K562 treated with DMSO at 1 percent for 12 hours (cell line): ENCODE results near the gene ABHD1. TPM values are rescaled to one million over a fixed set of nuclear protein-coding genes. Genes with fewer than 3 reads are reported as not detected.

ENCODE experiments used
- total RNA-seq: library from RNA; unstranded; fragments of 300-600 nt; gene quantifications from 2 replicates; pipeline ENCODE4 v1.2.3, GENCODE V29; 2022; ENCODE audit not compliant: insufficient read depth

The ABHD1 gene
- total RNA-seq: not detected in 2 replicates

GRCh38 chr2:27123302-27124150 lies at the start of gene ABHD1:
ABHD1 (plus strand) TSS chr2:27123815; CDS start chr2:27123949, 134 bp downstream.

DNA sequence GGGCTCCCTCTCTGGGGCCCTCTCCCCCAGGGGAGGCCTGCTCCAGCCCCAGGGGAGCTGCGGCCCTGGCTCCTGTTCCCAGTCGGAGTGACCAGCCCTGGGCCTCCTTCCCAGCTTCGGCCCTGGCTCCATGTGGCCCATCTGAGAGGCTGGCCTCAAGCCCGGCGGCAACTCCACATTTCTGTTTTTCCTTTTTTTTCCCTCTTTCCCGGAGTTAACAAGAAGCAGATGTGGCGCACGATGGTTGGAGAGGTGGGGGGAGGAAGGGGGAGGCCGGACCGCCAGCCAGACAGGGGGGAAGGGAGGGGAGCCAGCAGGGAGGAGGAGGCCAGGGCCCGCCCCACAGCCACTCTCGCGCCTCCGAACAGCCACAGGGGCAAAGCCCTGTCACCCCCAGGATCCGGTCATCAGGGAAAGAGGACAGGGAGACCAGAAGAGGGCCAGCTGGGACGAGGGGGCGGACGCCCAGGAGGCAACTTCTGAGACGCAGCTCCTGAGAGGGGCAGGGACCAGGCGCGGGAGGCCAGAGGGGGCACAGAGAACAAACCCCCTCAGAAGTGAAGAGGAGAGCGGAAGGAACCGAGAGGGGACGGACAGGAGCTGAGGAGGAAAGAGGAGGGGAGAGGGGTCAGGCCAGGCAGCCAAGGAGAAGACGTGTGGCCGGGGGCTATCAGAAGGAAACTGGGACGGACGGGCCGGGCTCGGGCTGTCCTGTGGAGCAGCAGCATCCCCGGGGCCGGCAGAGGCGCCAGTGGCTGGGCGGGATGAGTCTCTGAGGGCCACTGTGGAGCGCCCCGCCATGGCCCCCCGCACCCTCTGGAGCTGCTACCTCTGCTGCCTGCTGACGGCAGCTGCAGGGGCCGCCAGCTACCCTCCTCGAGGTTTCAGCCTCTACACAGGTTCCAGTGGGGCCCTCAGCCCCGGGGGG lies 45.1 kb upstream of the ABHD1 start, which contains the start of gene EMILIN1:
EMILIN1 (plus strand) TSS at position 349 of the 928 bp plus-strand sequence; CDS start at position 800, 451 bp downstream.

GRCh38 chr2:27086724-27087593 lies 36.7 kb upstream of the ABHD1 start, which contains the start of gene KHK:
KHK (plus strand) TSS chr2:27086772; CDS start chr2:27087260, 488 bp downstream.

DNA sequence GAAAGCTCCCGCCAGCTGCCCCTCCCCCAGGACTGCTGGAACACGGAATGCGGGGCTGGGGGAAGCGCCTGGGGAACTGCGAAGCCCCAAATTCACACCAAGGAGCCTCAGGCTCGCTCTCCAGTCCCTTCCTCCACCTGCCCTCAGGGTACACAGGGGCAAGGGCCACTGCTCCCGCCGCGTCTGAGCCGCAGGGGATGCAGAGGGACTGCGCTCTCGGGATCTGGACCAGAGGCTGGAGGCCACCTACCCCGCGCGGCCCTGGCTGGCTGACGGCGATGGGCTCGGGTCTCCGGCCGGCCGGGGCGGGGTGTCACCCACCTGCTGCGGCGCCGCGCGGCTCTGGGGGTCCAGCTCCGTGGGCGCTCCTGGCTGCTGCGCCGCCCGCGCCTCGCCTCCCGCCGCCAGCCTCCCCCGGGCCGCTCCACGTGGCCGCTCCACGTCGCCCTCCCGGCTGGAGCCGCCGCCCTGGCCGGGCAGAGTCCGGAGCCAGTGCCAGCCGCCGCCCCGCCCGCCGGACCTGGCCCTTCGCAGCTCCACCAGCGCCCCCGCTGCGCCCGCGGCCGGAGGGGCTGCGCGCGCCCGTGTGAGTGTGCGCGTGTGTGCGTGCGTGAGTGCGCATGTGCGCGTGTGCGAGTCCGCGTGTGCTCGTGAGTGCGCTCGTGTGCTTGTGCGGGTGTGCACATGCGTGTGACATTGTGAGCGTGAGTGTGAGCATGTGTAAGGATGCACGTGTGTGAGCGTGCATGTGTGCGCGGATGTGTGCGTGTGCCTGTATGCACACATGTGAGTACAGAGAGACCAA lies 4.9 kb upstream of the ABHD1 start, which contains the start of gene CGREF1:
CGREF1 (minus strand) TSS at position 604 of the 805 bp plus-strand sequence. CDS start 14,762 bp downstream, outside the sequence.

DNA sequence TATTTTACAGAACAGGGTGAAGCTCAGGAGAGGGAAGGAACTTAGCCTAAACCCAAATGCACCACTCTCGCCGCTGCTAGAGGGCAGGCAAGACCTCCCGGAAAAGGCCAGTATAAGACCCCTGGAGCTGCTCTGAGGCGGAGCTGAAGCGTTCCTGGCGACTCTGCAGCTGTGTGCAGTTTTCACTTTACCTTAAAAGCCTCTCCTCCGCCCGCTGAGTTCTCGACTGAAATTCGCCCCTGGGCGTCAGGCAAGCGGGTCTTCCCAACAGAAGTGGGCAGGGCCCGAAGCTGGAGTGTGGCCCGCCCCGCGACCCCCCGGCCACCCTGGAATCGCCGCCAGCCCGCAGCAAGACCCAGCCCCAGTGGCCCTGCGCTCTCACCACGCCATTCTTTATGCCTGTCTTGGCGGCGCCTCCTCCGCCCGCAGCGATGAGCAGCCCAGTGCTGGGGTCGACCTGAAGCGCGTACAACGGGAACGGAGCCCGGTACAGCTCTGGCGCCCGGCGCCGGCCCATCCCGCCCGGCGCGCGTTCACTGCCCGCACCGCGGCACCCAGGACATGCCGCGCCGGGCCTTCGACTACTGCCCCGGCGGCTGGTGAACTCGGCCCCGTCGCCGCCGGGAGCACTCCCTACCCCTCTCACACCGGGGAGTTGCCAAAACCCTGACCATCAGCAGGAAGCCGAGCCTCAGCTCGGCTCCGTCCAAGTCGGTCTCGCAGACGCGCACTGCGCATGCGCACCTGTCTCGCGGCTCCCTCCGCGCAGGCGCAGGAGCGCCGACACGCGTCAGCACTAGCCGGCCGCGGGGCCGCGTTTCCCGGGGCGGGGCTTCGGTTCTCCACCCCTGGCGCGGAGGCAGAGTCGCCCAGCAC lies 10.5 kb downstream of the ABHD1 start, which contains the start of gene PREB:
PREB (minus strand) TSS at position 732 of the 876 bp plus-strand sequence; CDS start at position 517, 215 bp downstream.

DNA sequence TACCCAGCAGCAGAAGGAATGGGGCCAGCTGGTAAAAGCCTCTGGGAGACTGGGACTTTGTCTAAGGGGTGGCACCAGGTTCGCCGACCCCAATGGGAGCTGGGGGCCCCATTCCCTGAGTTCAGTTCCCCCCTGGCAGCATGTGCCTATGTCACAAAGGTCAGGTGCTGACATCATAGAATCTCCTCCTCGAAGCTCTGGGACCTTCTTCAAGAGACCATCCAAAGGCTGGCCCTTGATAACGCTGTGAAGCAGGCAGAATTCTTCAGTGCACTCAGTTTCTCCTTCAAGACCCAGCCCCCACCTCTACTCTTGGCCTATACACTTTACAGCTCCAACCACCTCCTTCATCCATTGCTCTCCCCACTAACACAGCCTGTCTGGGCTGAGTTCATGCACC lies 15.7 kb downstream of the ABHD1 start, which contains the start of gene PRR30:
PRR30 (minus strand) TSS at position 101 of the 400 bp plus-strand sequence. CDS start 1,081 bp downstream, outside the sequence.

GRCh38 chr2:27148801-27149439 lies 25.3 kb downstream of the ABHD1 start, which contains the start of gene TCF23:
TCF23 (plus strand) TSS chr2:27149004; CDS start chr2:27149134, 130 bp downstream.

Other genes starting within 250 kb of the ABHD1 start
- 40.8 and 70.3 TPM in 2 replicates for gene MAPRE3, start 153.2 kb upstream of the ABHD1 start, total RNA-seq
- 64.5 and 121 TPM in 2 replicates for gene TMEM214, start 90.8 kb upstream of the ABHD1 start, total RNA-seq
- 24.2 and 44.5 TPM in 2 replicates for gene AGBL5, start 72.1 kb upstream of the ABHD1 start, total RNA-seq
- gene OST4, start 52.2 kb upstream of the ABHD1 start, total RNA-seq: 189 and 265 TPM in 2 replicates
- gene EMILIN1, start 45.2 kb upstream of the ABHD1 start, total RNA-seq: 1.4 and 2.9 TPM in 2 replicates
- gene KHK, start 37.0 kb upstream of the ABHD1 start, total RNA-seq: 13.5 and 20.4 TPM in 2 replicates
- not detected in 2 replicates for gene CGREF1, start 4.7 kb upstream of the ABHD1 start, total RNA-seq
- gene PREB, start 10.8 kb downstream of the ABHD1 start, total RNA-seq: 70.9 and 81.1 TPM in 2 replicates
- gene PRR30, start 15.6 kb downstream of the ABHD1 start, total RNA-seq: not detected in 2 replicates
- not detected in 2 replicates for gene TCF23, start 25.2 kb downstream of the ABHD1 start, total RNA-seq
- 90.6 and 94.9 TPM in 2 replicates for gene ATRAID, start 88.2 kb downstream of the ABHD1 start, total RNA-seq
- gene SLC5A6, start 88.5 kb downstream of the ABHD1 start, total RNA-seq: 16.8 and 39.2 TPM in 2 replicates
- gene CAD, start 93.6 kb downstream of the ABHD1 start, total RNA-seq: 24.7 and 44.2 TPM in 2 replicates
- gene SLC30A3, start 139.2 kb downstream of the ABHD1 start, total RNA-seq: 1.9 and 3.6 TPM in 2 replicates
- not detected in 2 replicates for gene DNAJC5G, start 151.6 kb downstream of the ABHD1 start, total RNA-seq
- gene TRIM54, start 158.6 kb downstream of the ABHD1 start, total RNA-seq: not detected in 2 replicates
- gene UCN, start 184.6 kb downstream of the ABHD1 start, total RNA-seq: 10.6 and 12.6 TPM in 2 replicates
- 51.4 and 75.4 TPM in 2 replicates for gene MPV17, start 199.3 kb downstream of the ABHD1 start, total RNA-seq
- 28.5 and 55.0 TPM in 2 replicates for gene GTF3C2, start 232.9 kb downstream of the ABHD1 start, total RNA-seq
- 65.5 and 71.2 TPM in 2 replicates for gene EIF2B4, start 246.5 kb downstream of the ABHD1 start, total RNA-seq
- gene SNX17, start 246.8 kb downstream of the ABHD1 start, total RNA-seq: 67.7 and 71.0 TPM in 2 replicates